CD4-positive, alpha-beta T cell (primary cell): ENCODE results near the gene BLCAP. TPM values are rescaled to one million over a fixed set of nuclear protein-coding genes. Genes with fewer than 3 reads are reported as not detected.

ENCODE experiments used
- ATAC-seq: fragments of 200-7000 bp; cut with Tn5 transposase; one replicate; pipeline ENCODE4 v1.10.0; 2022; ENCODE audit warnings: mild to moderate bottlenecking; ENCODE audit not compliant: poor library complexity
- CTCF ChIA-PET: fragments of 350-600 bp; sonication (Branson Sonifier 250); formaldehyde crosslinking; loops from one replicate; lab custom pipeline; 2021; ENCODE audit warnings: antibody characterized with exemption, inconsistent platforms; lab: Charles Lee
- POLR2A ChIA-PET: fragments of 350-600 bp; sonication (Branson Sonifier 250); formaldehyde crosslinking; loops from one replicate; lab custom pipeline; 2021; ENCODE audit warnings: antibody characterized with exemption, inconsistent platforms; lab: Charles Lee
- DNase-seq, 14 experiments: peaks; one replicate each; pipeline ENCODE4 v3.0.0-alpha.2; 2013 to 2020; ENCODE audit warnings: mixed read lengths in 2 of 14
- H3K27ac ChIP-seq, 2 donors: one replicate each; pipeline versions ENCODE4 v1.5.1 to v1.7.0; 2013; ENCODE audit warnings: low read length in 2 of 2, low read depth in 1 of 2, mild to moderate bottlenecking in 1 of 2
- H3K27me3 ChIP-seq, 2 experiments: 1 replicate in 1 of 2; 2 replicates in 1 of 2; pipeline versions ENCODE4 v1.6.1 to v1.7.0; 2013; ENCODE audit warnings: low read length in 2 of 2, control low read depth in 1 of 2, mild to moderate bottlenecking in 1 of 2, moderate library complexity in 1 of 2; ENCODE audit not compliant: insufficient read depth in 2 of 2, control insufficient read depth in 1 of 2
- H3K36me3 ChIP-seq: one replicate; pipeline ENCODE4 v1.6.1; 2013; ENCODE audit warnings: low read length, control low read depth; ENCODE audit not compliant: insufficient read depth
- H3K4me1 ChIP-seq: one replicate; pipeline ENCODE4 v1.6.1; 2013; ENCODE audit warnings: low read length, control low read depth; ENCODE audit not compliant: insufficient read depth
- H3K4me3 ChIP-seq: one replicate; pipeline ENCODE4 v1.5.1; 2013; ENCODE audit warnings: mild to moderate bottlenecking, low read length, moderate library complexity
- H3K9me3 ChIP-seq, 2 experiments: 1 replicate in 1 of 2; 2 replicates in 1 of 2; pipeline versions ENCODE4 v1.6.1 to v1.7.0; 2013; ENCODE audit warnings: low read length in 2 of 2, mild to moderate bottlenecking in 2 of 2, control low read depth in 1 of 2, moderate library complexity in 1 of 2; ENCODE audit not compliant: control insufficient read depth in 1 of 2, insufficient read depth in 1 of 2
- H3K27ac Mint-ChIP-seq: one replicate; pipeline ENCODE4 v1.8.0; 2020; ENCODE audit warnings: mixed read lengths
- H3K27me3 Mint-ChIP-seq: one replicate; pipeline ENCODE4 v1.8.0; 2021; ENCODE audit warnings: mixed read lengths
- H3K36me3 Mint-ChIP-seq: one replicate; pipeline ENCODE4 v1.8.0; 2021; ENCODE audit warnings: low read depth, mixed read lengths
- H3K4me1 Mint-ChIP-seq: one replicate; pipeline ENCODE4 v1.8.0; 2021; ENCODE audit warnings: low read depth, mixed read lengths
- H3K4me3 Mint-ChIP-seq: one replicate; pipeline ENCODE4 v1.8.0; 2020; ENCODE audit warnings: mild to moderate bottlenecking, mixed read lengths
- H3K9me3 Mint-ChIP-seq: one replicate; pipeline ENCODE4 v1.8.0; 2020; ENCODE audit warnings: mixed read lengths
- CTCF ChIP-seq: fragments of 200-600 bp; IDR thresholded peaks from one replicate; pipeline ENCODE4 v1.8.0; 2022; ENCODE audit warnings: antibody characterized with exemption, mild to moderate bottlenecking
- intact Hi-C, 2 experiments: fragments of 100-400 bp; cut with DNase I in 1 of 2; cut with micrococcal nuclease in 1 of 2; formaldehyde crosslinking; loops; one replicate each; pipeline versions ENCODE4 v1.15.1 to v1.9.0; 2023 to 2025; cut with DNase I, micrococcal nuclease
- total RNA-seq, 174 experiments: library from RNA in 2 of 174; stranded (reverse) in 2 of 174; gene quantifications; one replicate each; pipeline ENCODE4 v1.2.3 and lab custom pipeline; 2021 to 2026

The BLCAP gene
- total RNA-seq, 2 experiments from 2014 or later: 59.4 to 60.1 TPM

- Histone ChIP-seq H3K27me3 (no peaks in the 10 kb centered on the region), H3K36me3 (no peaks in the 10 kb centered on the region), H3K27ac (no peak overlapping the region), H3K4me3 (no peak overlapping the region), H3K4me1 (peaks cover 40% of the 10 kb centered on the region), H3K9me3 (no peaks in the 10 kb centered on the region)
- Mint-ChIP-seq H3K27me3 (no peaks in the 10 kb centered on the region), H3K9me3 (no peaks in the 10 kb centered on the region), H3K27ac (peak overlapping the region; percentile 98), H3K36me3 (peaks cover 11% of the 10 kb centered on the region), H3K4me1 (peaks cover 39% of the 10 kb centered on the region), H3K4me3 (peak overlapping the region; percentile 67)
- DNase-seq (no peak), ATAC-seq (no peak)
- intact Hi-C loops: loop anchor here in 1 of 2 experiments (2.0 to 5.0 kb wide), 4 partner anchors 165 to 432 kb away; partner anchors contain the start of genes CTNNBL1, MANBAL, MROH8 and RBL1
- TF ChIP-seq CTCF: no peak
- POLR2A ChIA-PET: interaction anchor here (0.6 to 3.6 kb wide), 3 partner anchors 240 to 1255 kb away, joined by 3 to 27 read pairs (median 11); partner anchors contain the start of genes MANBAL, MROH8 and RPN2
- CTCF ChIA-PET: interaction anchor here (0.7 to 1.2 kb wide), 2 partner anchors 20 to 334 kb away, joined by 3 to 6 read pairs; no protein-coding TSS in a partner anchor
Observed at GRCh38 chr20:37529214-37529967, 1.7 kb upstream of the BLCAP start.

GRCh38 chr20:37528446-37529213, 954 bp upstream of the BLCAP start:
- no peaks in the 10 kb centered on the region for H3K27me3 Mint-ChIP-seq
- peaks cover 46% of the 10 kb centered on the region for H3K4me1 Mint-ChIP-seq
- no peak for DNase-seq
- H3K27ac Mint-ChIP-seq: peak overlapping the region; percentile 98
- no peak for ATAC-seq
- H3K27me3 ChIP-seq: no peaks in the 10 kb centered on the region
- H3K9me3 Mint-ChIP-seq: no peaks in the 10 kb centered on the region
- no peaks in the 10 kb centered on the region for H3K36me3 ChIP-seq
- H3K36me3 Mint-ChIP-seq: peaks cover 16% of the 10 kb centered on the region
- H3K4me1 ChIP-seq: peaks cover 48% of the 10 kb centered on the region
- peak overlapping the region; percentile 99 for H3K27ac ChIP-seq
- no peak for TF ChIP-seq CTCF
- peak overlapping the region; percentile 94 for H3K4me3 Mint-ChIP-seq
- no peaks in the 10 kb centered on the region for H3K9me3 ChIP-seq
- CTCF ChIA-PET: interaction anchor here (1.2 kb wide), 1 partner anchor 333 kb away, joined by 6 read pairs; no protein-coding TSS in a partner anchor
- POLR2A ChIA-PET: interaction anchor here (1.0 to 3.6 kb wide), 3 partner anchors 22 to 350 kb away, joined by 3 to 27 read pairs (median 11); partner anchors contain the start of genes MANBAL, MROH8 and RPN2
- intact Hi-C loops: loop anchor here in 1 of 2 experiments (2.0 to 5.0 kb wide), 4 partner anchors 166 to 431 kb away; partner anchors contain the start of genes CTNNBL1, MANBAL, MROH8 and RBL1
- peak overlapping the region; percentile 100 for H3K4me3 ChIP-seq
